Ecto neural progenitor cell (in vitro differentiated cells): Measurements from ENCODE around the gene KIF26A.
"Not testable (repeated sequence)": the region's sequence is repeated elsewhere in the genome, so short reads cannot be mapped to it uniquely, and the experiment has no call there.

ENCODE experiments used
- DNase-seq: peaks from one replicate; pipeline ENCODE4 v3.0.0-alpha.2; 2018; ENCODE audit warnings: low spot score

The KIF26A gene

GRCh38 chr14:104223101-104224041, 85.0 kb downstream of the KIF26A start:
- no peak for DNase-seq

GRCh38 chr14:104224131-104224505, 85.7 kb downstream of the KIF26A start:
- no peak for DNase-seq

GRCh38 chr14:104224506-104225277, 86.3 kb downstream of the KIF26A start:
- no peak for DNase-seq

- DNase-seq, result not testable (repeated sequence)
Measured at GRCh38 chr14:104225278-104226190, 87.1 kb downstream of the KIF26A start.

GRCh38 chr14:104226421-104227383, 88.3 kb downstream of the KIF26A start:
- DNase-seq, result no peak

GRCh38 chr14:104227806-104228205, 89.4 kb downstream of the KIF26A start:
- no peak for DNase-seq

- no peak for DNase-seq
Measured at GRCh38 chr14:104228221-104228620, 89.8 kb downstream of the KIF26A start.

- no peak for DNase-seq
Measured at GRCh38 chr14:104228716-104229533, 90.5 kb downstream of the KIF26A start.

- DNase-seq, result no peak
Measured at GRCh38 chr14:104229534-104230055, 91.2 kb downstream of the KIF26A start.

GRCh38 chr14:104230119-104230815, 91.9 kb downstream of the KIF26A start:
- no peak for DNase-seq
